IPS-15b (cell line): ENCODE measurements around the gene CNMD.

ENCODE experiments used
- H3K27me3 ChIP-seq: one replicate; pipeline ENCODE4 v1.6.1; 2013; ENCODE audit warnings: low read length; ENCODE audit not compliant: control insufficient read depth, insufficient read depth
- H3K36me3 ChIP-seq: one replicate; pipeline ENCODE4 v1.6.1; 2013; ENCODE audit warnings: low read length; ENCODE audit not compliant: control insufficient read depth, insufficient read depth
- H3K4me1 ChIP-seq: one replicate; pipeline ENCODE4 v1.6.1; 2013; ENCODE audit warnings: mild to moderate bottlenecking, low read length; ENCODE audit not compliant: control insufficient read depth, insufficient read depth
- H3K4me3 ChIP-seq: one replicate; pipeline ENCODE4 v1.5.1; 2013; ENCODE audit warnings: low read depth, low read length
- H3K9ac ChIP-seq: one replicate; pipeline ENCODE4 v1.6.1; 2013; ENCODE audit warnings: low read depth, mild to moderate bottlenecking, low read length
- H3K9me3 ChIP-seq: one replicate; pipeline ENCODE4 v1.6.1; 2013; ENCODE audit warnings: mild to moderate bottlenecking, low read length; ENCODE audit not compliant: control insufficient read depth, insufficient read depth

Gene CNMD

DNA sequence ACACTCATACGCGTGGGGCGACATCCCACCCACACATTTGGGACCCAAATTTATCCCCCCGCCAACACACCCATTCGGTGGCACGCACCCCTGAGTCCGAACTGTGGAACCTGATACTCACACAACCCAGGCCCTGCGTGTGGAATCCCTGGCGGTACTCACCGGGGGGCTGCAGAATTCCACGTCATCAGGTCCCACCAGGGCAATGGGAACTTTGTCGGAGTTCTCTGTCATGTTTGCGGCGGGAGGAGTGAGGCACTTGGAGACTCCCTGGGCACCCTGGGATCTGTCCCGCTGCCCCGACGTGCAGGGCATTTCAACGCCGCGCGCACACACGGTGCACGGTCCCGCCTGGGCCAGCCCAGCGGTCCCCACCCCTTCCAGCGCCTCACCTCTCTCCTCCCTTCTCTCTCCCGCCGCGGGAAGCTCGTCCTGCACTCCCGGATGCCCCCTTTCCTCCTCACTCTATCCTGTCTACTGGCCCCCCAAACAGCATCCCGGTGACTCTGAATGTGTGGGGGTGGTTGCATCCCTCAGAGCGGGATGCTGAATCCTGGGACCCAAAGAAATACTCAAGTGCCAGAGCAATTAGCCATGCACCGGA lies at the start of gene CNMD:
Gene CNMD (minus strand): TSS at position 353 of the 604 bp plus-strand sequence. CDS start 119 bp downstream, at position 234.
- H3K4me3 ChIP-seq = peak within 1 kb of the TSS; percentile 76

GRCh38 chr13:52788011-52788410 lies 48.4 kb upstream of the CNMD start:
- H3K27me3 ChIP-seq = no peaks in the 10 kb centered on the region
- H3K4me3 ChIP-seq = no peak overlapping the region

More for the DNA sequence above, at the start of gene CNMD:
- no peaks in the 10 kb centered on the region for H3K27me3 ChIP-seq
- H3K4me1 ChIP-seq = peaks cover 12% of the 10 kb centered on the region
- H3K36me3 ChIP-seq = peaks cover 6% of the 10 kb centered on the region
- H3K9ac ChIP-seq = peak within 1 kb of the TSS; percentile 70
- H3K9me3 ChIP-seq = no peaks in the 10 kb centered on the region

DNA sequence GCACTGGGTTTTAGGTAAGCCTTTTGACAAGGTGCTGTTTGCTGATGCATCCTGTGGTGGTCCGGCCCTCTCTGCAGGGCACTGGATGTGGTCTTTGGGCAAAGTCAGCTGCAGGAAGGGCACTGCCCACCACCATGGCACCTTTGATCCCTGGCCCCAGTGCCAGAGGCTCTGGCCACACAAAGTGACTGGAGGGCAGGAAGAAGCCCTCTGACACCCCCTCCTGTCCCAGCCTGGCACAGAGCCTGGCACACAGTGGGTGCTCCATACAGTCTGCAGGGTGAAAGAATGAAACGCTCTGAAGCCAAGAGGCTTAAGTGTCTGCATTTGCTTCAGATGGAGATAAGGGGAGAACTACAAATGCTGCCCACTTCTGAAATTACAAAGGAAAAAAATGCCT lies 47.6 kb upstream of the CNMD start:
- Histone ChIP-seq H3K9me3 (no peaks in the 10 kb centered on the region), H3K36me3 (no peaks in the 10 kb centered on the region), H3K4me1 (peaks cover 2% of the 10 kb centered on the region), H3K9ac (no peak overlapping the region), H3K4me3 (no peak overlapping the region), H3K27me3 (no peaks in the 10 kb centered on the region)

More at GRCh38 chr13:52788011-52788410, 48.4 kb upstream of the CNMD start:
- H3K9me3 ChIP-seq = no peaks in the 10 kb centered on the region
- H3K36me3 ChIP-seq = no peaks in the 10 kb centered on the region
- no peak overlapping the region for H3K9ac ChIP-seq
- H3K4me1 ChIP-seq = peaks cover 2% of the 10 kb centered on the region

DNA sequence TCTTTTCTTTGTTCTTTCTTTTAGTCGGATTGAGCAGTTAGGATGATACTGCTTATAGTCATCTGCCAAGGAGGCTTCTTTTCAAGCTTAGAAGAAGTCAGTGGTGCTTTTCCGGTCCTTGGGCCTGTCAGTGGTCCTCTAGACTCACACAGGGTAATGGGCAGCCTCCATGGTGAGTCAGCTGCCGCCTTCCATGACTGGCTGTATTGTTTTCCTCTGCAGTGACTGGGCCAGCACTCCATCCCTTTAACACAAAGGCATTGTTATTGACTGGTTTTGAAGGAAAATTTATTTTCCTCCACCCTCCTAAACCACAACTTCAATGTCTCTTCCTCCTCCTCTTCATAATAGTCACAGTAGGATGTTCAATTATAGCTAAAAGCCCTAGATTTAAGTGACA lies 47.1 kb upstream of the CNMD start:
- no peaks in the 10 kb centered on the region for H3K36me3 ChIP-seq
- no peaks in the 10 kb centered on the region for H3K27me3 ChIP-seq
- peaks cover 2% of the 10 kb centered on the region for H3K4me1 ChIP-seq

GRCh38 chr13:52785739-52786138 lies 46.1 kb upstream of the CNMD start:
- H3K9ac ChIP-seq = no peak overlapping the region
- H3K9me3 ChIP-seq = no peaks in the 10 kb centered on the region
- H3K4me1 ChIP-seq = peaks cover 2% of the 10 kb centered on the region
- no peaks in the 10 kb centered on the region for H3K36me3 ChIP-seq
- H3K27me3 ChIP-seq = no peaks in the 10 kb centered on the region
- no peak overlapping the region for H3K4me3 ChIP-seq

More for the DNA sequence above, 47.1 kb upstream of the CNMD start:
- H3K9me3 ChIP-seq = no peaks in the 10 kb centered on the region
- H3K4me3 ChIP-seq = no peak overlapping the region
- no peak overlapping the region for H3K9ac ChIP-seq

- no peak overlapping the region for H3K4me3 ChIP-seq
- no peaks in the 10 kb centered on the region for H3K36me3 ChIP-seq
- H3K4me1 ChIP-seq = peaks cover 2% of the 10 kb centered on the region
- H3K9me3 ChIP-seq = no peaks in the 10 kb centered on the region
- no peaks in the 10 kb centered on the region for H3K27me3 ChIP-seq
- H3K9ac ChIP-seq = no peak overlapping the region
Observed at GRCh38 chr13:52784591-52785340, 45.1 kb upstream of the CNMD start.

GRCh38 chr13:52783943-52784342 lies 44.3 kb upstream of the CNMD start:
- H3K9ac ChIP-seq = no peak overlapping the region
- no peaks in the 10 kb centered on the region for H3K9me3 ChIP-seq
- H3K4me3 ChIP-seq = no peak overlapping the region
- no peaks in the 10 kb centered on the region for H3K27me3 ChIP-seq
- no peaks in the 10 kb centered on the region for H3K36me3 ChIP-seq
- H3K4me1 ChIP-seq = peaks cover 2% of the 10 kb centered on the region

GRCh38 chr13:52782471-52783448 lies 43.1 kb upstream of the CNMD start:
- Histone ChIP-seq H3K36me3 (no peaks in the 10 kb centered on the region), H3K9ac (no peak overlapping the region), H3K4me3 (no peak overlapping the region), H3K9me3 (no peaks in the 10 kb centered on the region), H3K4me1 (no peaks in the 10 kb centered on the region), H3K27me3 (no peaks in the 10 kb centered on the region)

DNA sequence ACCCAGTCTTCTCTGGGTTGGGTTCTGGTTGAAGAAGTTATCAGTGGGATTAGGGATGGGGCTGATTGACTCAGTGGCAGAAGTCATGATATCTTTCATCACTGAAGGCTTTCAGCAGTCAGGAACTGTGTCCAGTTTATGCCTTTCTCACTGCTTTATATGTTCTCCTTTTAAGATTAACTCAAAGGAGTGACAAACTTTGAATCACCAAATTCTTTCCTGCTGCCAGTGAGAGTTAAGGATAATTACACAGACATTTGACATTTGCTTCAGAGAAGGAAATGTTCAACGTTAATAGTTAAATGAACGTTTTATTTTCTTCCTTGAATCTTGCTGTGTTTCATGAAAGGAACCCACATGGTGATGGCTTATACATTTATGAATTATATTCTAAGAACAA lies 41.0 kb upstream of the CNMD start:
- H3K4me3 ChIP-seq = no peak overlapping the region
- H3K9me3 ChIP-seq = no peaks in the 10 kb centered on the region
- no peaks in the 10 kb centered on the region for H3K36me3 ChIP-seq

GRCh38 chr13:52780092-52780491 lies 40.5 kb upstream of the CNMD start:
- Histone ChIP-seq H3K27me3 (no peaks in the 10 kb centered on the region), H3K9me3 (no peaks in the 10 kb centered on the region), H3K4me1 (no peaks in the 10 kb centered on the region), H3K36me3 (no peaks in the 10 kb centered on the region), H3K4me3 (no peak overlapping the region), H3K9ac (no peak overlapping the region)

More for the DNA sequence above, 41.0 kb upstream of the CNMD start:
- H3K27me3 ChIP-seq = no peaks in the 10 kb centered on the region
- no peaks in the 10 kb centered on the region for H3K4me1 ChIP-seq
- no peak overlapping the region for H3K9ac ChIP-seq

DNA sequence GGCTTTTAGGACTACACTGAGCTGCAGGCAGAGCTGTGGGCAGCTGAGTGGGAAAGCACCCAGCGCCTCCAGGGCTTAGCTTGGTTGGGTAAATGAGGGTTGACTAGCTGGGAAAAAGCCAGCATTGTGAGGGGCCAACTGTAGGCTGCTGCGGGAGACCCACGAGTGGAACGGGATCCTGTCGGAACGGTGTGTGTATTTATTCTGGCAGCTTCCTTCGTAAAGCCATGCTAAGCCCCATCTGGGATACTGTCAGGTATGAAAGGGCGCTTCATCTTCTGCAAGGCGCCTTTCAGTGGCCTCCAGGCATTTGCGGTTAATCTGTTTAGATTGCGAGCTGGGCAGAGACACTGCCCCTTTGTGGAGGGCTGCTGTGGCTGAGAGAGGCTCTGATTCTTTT lies 39.5 kb upstream of the CNMD start:
- H3K4me3 ChIP-seq = no peak overlapping the region
- H3K4me1 ChIP-seq = no peaks in the 10 kb centered on the region
- H3K9me3 ChIP-seq = no peaks in the 10 kb centered on the region
- no peaks in the 10 kb centered on the region for H3K27me3 ChIP-seq
- H3K9ac ChIP-seq = no peak overlapping the region
- no peaks in the 10 kb centered on the region for H3K36me3 ChIP-seq
